ENCODE measurements around the gene C22orf39. TPM values are rescaled to one million over a fixed set of nuclear protein-coding genes. Genes with fewer than 3 reads are reported as not detected.
A peak's percentile ranks its signal among the peaks of the same experiment; 100 is the strongest.

The C22orf39 gene
- 25.3 and 38.9 TPM in 2 replicates for total RNA-seq

GRCh38 chr22:19447330-19448075 lies at the start of gene C22orf39:
Gene C22orf39, minus strand, starts transcription at chr22:19447711. Its CDS starts 23 bp downstream, at chr22:19447688.
- Histone ChIP-seq H3K4me3 (ENCODE audit: low read depth, low read length) (peak within 1 kb of the TSS; percentile 74), H3K36me3 (ENCODE audit: control insufficient read depth, insufficient read depth, low read length) (peaks cover 9% of the 10 kb centered on the region), H3K27me3 (ENCODE audit: control insufficient read depth, insufficient read depth, low read length) (no peaks in the 10 kb centered on the region)
- FAIRE-seq (no peak), DNase-seq (ENCODE audit: low read depth) (peak; percentile 88)
- TF ChIP-seq CTCF (IDR thresholded peaks at IDR 0.05; ENCODE audit: insufficient read depth, low read length, severe bottlenecking) = no peak

GRCh38 chr22:19497245-19497644 lies 49.7 kb upstream of the C22orf39 start:
- Histone ChIP-seq H3K27me3 (ENCODE audit: control insufficient read depth, insufficient read depth, low read length) (no peaks in the 10 kb centered on the region), H3K36me3 (ENCODE audit: control insufficient read depth, insufficient read depth, low read length) (no peaks in the 10 kb centered on the region), H3K4me3 (ENCODE audit: low read depth, low read length) (no peak overlapping the region)
- peak; percentile 94 for DNase-seq (ENCODE audit: low read depth)
- no peak for FAIRE-seq
- TF ChIP-seq CTCF (IDR thresholded peaks at IDR 0.05; ENCODE audit: insufficient read depth, low read length, severe bottlenecking) = no peak

- Histone ChIP-seq H3K27me3 (ENCODE audit: control insufficient read depth, insufficient read depth, low read length) (no peaks in the 10 kb centered on the region), H3K4me3 (ENCODE audit: low read depth, low read length) (no peak overlapping the region), H3K36me3 (ENCODE audit: control insufficient read depth, insufficient read depth, low read length) (no peaks in the 10 kb centered on the region)
- no peak for DNase-seq (ENCODE audit: low read depth)
- no peak for TF ChIP-seq CTCF (IDR thresholded peaks at IDR 0.05; ENCODE audit: insufficient read depth, low read length, severe bottlenecking)
- no peak for FAIRE-seq
These were observed 48.8 kb upstream of the C22orf39 start for GRCh38 chr22:19496324-19496630.

- no peak for FAIRE-seq
- no peaks in the 10 kb centered on the region for H3K36me3 ChIP-seq (ENCODE audit: control insufficient read depth, insufficient read depth, low read length)
- peak; percentile 52 for DNase-seq (ENCODE audit: low read depth)
- H3K27me3 ChIP-seq (ENCODE audit: control insufficient read depth, insufficient read depth, low read length) = no peaks in the 10 kb centered on the region
- TF ChIP-seq CTCF (IDR thresholded peaks at IDR 0.05; ENCODE audit: insufficient read depth, low read length, severe bottlenecking) = peak; percentile 40
- no peak overlapping the region for H3K4me3 ChIP-seq (ENCODE audit: low read depth, low read length)
These were observed 48.2 kb upstream of the C22orf39 start for GRCh38 chr22:19495562-19496323.

GRCh38 chr22:19494676-19495173 lies 47.2 kb upstream of the C22orf39 start:
- no peaks in the 10 kb centered on the region for H3K27me3 ChIP-seq (ENCODE audit: control insufficient read depth, insufficient read depth, low read length)
- no peaks in the 10 kb centered on the region for H3K36me3 ChIP-seq (ENCODE audit: control insufficient read depth, insufficient read depth, low read length)
- DNase-seq (ENCODE audit: low read depth) = no peak
- H3K4me3 ChIP-seq (ENCODE audit: low read depth, low read length) = no peak overlapping the region
- no peak for FAIRE-seq
- no peak for TF ChIP-seq CTCF (IDR thresholded peaks at IDR 0.05; ENCODE audit: insufficient read depth, low read length, severe bottlenecking)
